Activated CD8-positive, alpha-beta memory T cell treated with anti-CD3 and anti-CD28 coated beads for 48 hours (primary cell): ENCODE results near the gene DYNLT3.

Source experiments
- DNase-seq, 3 experiments: peaks; one replicate each; pipeline ENCODE4 v3.0.0-alpha.2; 2020; ENCODE audit warnings: low read depth in 2 of 3, low spot score in 2 of 3

Gene DYNLT3

GRCh38 chrX:37846934-37847732 lies at the start of gene DYNLT3:
Gene DYNLT3, minus strand, starts transcription at chrX:37847571. Its CDS starts 61 bp downstream, at chrX:37847510.
- DNase-seq = peak; percentile 26 to 55 (median 45)

DNA sequence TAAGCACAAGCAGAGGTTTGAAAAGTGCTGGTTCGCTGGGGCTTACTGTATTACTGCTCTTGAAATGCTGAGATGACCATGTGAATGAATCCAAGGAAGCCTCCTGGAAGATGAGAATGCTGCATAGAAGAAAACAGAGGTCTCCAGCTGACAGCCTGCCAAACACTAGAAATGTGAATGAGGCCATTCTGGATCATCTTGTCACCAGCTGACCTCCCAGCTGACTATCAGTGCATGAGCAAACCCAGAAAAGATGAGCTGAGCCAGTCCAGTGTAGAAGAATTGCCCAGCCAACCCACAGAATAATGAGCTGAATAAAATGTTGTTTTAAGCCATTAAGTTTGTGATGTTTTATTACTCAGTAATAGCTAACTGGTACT lies 49.1 kb upstream of the DYNLT3 start:
- no peak for DNase-seq

DNA sequence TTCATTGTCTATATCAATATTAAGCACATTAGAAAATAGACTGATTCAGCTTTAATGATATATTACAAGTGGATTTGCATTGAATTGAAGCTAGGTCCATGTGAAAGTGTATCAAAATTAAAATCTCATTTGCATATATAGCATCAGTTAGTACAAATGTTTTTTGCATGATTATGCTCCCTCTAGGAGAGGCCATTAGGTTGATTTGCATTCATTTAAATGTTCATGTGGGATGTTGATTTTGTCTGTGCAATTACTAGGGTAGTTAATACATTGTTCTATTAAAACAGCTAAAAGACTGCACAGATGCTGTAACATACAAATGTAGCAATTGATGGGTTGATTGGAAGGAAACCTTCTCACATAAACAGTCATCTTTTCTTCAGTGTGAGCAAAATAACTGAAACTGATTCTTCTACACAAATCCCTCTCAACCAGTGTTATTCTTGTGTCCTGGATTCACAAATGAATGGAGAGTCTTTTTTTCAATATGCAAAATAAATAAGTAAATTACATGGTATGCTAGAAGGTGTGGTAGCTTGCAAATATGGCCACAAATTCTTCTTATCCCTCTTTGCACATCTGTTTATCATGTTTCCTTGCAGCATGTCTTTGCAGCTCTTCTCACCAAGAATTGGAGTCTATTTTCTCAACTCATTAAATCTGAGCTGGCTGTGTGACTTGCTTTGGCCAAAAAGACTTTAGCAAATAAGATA lies 48.6 kb upstream of the DYNLT3 start:
- DNase-seq = no peak

DNA sequence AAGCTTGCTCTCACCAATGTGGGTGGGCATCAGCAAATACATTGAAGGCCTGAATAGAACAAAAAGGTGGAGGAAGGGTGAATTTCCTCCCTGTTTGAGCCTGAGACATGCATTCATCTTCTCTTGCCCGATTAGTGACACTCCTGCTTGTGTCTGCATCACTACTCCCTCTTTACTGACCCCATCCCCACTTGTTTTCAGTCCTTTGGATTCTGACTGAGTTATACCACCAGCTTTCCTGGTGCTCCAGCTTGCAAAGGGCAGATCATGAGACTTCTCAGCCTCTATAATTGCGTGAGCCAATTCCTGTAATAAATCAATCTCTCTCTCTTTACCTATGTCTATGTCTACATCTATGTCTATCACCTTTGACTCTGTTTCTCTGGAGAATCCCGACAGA lies 47.4 kb upstream of the DYNLT3 start:
- DNase-seq = no peak

- DNase-seq = no peak
Measured at GRCh38 chrX:37888010-37888409, 40.6 kb upstream of the DYNLT3 start.

DNA sequence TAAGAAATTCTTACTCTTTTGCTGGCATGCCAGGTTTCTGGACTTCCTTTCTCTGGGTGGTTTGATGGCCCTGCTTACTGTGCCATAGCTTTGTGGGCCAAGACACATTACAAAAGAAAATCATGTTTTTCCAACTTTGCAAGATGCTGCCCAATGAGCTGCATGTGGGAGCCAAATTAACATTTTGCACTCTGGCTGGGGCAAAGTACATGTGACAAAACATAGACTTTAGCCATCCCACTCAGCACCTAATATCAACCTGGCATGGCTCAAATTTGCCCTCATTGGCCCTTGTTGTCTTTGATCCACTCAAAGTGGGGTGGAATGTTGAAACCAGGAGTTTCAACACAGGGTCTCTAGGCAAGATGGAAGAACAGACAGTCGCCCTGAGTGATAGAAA lies 40.0 kb upstream of the DYNLT3 start:
- DNase-seq = no peak

DNA sequence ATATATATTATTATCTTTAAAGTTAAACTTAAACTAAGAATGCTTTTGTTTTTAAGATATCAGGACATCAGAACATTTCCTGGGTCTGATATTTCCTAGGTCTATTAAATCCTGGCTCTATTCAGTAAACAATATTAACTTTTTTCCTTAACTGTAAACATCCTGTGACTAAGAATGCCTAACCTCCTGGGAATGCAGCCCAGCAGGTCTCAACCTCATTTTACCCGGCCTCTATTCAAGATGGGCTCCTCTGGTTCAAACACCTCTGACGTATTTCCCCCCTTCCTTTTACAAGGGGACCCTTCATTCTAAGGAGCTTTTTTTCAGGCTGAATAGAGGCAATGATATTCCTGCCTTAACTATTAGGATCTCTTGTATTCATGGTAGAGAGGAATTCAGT lies 35.8 kb upstream of the DYNLT3 start:
- DNase-seq = no peak

GRCh38 chrX:37879692-37880091 lies 32.3 kb upstream of the DYNLT3 start:
- DNase-seq = no peak

DNA sequence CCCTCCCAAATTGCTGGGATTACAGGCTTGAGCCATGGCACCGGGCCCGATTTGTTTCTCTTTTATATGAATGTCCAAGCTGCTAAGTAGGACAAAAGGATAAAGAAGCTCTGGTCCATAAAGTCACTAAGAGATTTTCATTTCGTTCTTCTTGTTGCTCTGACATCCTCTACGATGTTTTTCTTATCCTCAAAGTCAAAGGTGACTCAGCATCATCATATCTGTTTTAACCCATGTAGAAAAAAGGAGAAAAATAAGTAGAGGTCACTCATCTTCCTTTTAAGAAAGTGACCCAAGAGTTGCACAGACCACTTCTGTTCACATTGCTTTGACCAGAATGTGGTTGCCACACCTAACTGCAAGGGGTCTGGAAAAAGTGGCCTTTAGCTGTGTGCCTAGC lies 29.3 kb upstream of the DYNLT3 start:
- DNase-seq = no peak

GRCh38 chrX:37875675-37876074 lies 28.3 kb upstream of the DYNLT3 start:
- no peak for DNase-seq

GRCh38 chrX:37873220-37873619 lies 25.8 kb upstream of the DYNLT3 start:
- DNase-seq = no peak

DNA sequence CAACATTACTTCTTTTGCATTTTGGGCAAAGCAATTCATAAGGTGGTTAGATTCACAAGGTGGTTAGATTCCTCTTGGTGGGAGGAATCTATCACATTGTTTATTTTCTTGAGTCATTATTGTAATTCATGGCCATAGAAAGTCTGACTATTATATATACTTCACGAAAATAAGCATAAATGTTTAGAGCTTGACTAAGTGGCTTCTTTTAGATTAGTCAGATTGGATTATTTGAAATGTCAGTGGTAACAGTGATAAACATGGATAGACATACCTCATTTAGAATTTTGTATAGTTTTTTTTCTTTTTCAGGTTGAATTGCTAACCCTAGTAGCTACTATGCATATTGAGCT lies 24.9 kb upstream of the DYNLT3 start:
- DNase-seq = no peak

DNA sequence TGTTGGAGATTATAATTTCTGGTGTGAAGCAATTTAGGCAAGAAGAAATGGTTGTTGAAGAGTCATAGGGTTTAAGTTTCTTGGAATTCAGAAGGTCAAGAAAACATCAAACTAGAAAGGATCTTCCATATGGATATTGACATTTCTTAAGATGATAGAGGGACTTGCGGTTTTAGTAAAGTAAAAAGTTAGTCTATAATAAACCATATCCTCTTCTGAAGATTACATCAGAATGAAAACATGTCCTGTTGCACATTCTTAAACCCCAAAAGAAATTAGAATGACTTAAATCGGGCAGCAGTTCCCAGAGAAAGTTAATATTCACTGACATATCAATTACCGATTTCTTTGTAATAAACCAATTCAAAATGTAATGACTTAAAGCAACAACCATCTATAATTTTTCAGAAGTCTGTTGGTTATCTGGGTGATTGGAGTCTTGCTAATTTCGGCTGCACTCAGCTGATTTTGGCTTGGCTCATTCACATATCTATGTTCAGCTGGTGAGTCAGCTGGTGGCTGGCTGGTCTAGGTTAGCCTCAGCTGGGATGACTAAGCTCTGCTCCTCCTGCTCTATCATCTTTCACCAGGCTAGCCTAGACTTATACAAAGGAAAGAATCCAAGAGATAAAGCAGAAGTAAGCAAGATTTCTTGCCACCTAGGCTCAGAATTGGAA lies 24.4 kb upstream of the DYNLT3 start:
- no peak for DNase-seq

DNA sequence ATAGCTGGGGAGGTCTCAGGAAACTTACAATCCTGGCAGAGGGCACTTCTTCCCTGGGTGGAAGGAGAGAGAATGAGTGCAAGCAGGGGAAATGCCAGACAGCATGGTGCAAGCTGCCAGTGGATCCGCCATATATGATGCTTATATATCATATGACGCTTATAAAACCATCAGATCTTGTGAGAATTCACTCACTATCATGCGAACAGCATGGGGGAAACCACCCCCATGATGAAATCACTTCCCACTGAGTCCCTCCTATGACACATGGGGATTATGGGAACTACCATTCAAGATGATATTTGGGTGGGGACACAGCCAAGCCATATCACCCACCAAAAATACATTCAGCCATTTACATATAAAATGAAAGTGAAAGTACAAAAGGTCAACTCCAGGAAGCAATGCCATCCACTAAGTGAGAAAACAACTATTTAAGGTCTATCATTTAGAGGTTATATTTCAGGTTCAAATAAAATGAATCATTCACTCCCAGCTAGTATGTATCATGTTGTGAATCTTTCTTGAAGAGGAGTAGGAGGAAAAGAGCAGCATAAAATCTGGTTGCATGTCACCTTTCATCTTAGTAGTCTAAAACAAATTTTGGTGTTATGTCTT lies 20.3 kb upstream of the DYNLT3 start:
- DNase-seq = no peak

GRCh38 chrX:37863728-37864127 lies 16.4 kb upstream of the DYNLT3 start:
- DNase-seq = no peak

- DNase-seq = no peak
Measured at GRCh38 chrX:37862851-37863250, 15.5 kb upstream of the DYNLT3 start.

DNA sequence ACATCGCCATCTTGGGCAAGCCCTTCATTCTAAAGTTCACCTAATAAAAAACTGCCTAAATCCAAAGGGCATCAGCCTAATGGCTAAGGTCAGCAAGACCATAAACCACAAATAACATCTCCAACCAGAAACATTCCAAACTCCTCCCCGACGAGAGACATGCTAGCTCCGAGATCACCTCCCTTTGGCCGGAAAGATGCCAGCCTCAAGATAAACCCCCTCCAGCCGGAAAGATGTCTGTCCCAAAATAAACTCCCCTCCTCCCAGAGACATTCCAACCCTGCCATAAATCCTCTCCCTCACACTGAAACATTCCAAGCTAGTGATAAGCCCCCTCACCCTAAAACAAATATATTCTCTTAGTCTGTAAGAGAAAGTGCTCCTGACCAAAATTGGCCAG lies 13.3 kb upstream of the DYNLT3 start:
- DNase-seq = no peak

DNA sequence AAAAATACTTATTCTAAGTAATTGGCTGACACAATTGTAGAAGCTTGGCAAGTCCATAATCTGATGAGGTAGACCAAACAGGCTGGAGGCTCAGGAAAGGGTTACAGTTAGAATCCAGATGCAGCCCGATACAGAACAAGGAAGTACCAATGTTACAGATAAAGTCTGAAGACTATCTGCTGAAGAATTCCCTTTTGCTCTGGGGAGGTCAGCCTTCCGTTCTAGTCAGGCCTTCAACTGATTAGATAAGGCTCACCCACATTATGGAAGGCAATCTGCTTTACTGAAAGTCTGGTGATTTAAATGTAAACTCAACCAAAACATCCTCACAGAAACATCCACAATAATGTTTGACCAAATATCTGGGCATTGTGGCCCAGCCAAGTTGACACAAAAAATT lies 7.4 kb upstream of the DYNLT3 start:
- DNase-seq = no peak

DNA sequence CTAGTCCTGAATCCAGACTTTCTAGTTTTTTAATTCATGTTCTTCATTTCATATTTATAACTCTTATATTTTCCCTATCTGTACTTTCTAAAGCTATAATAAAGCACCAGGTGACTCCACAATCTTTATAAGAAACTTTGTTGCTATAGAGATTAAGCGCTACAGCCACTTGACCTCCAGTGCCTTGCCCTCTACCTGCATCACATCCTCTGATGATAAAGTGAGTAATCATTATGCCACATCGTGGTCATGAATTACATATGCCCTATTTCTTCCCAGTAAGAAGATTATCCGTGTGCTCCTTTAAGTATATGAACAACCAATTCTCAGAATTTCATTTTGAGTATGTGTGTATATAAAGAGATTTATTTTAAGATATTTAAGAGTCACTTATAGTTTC lies 6.8 kb upstream of the DYNLT3 start:
- no peak for DNase-seq

- DNase-seq = no peak
Measured at GRCh38 chrX:37847733-37848197, 394 bp upstream of the DYNLT3 start.

GRCh38 chrX:37846558-37846933 lies 825 bp downstream of the DYNLT3 start:
- DNase-seq = no peak

GRCh38 chrX:37846141-37846540 lies 1.2 kb downstream of the DYNLT3 start:
- no peak for DNase-seq
